Panc1 (cell line): ENCODE data around the gene LILRA5. TPM values are rescaled to one million over a fixed set of nuclear protein-coding genes. Genes with fewer than 3 reads are reported as not detected.

Experiments used
- ATAC-seq: fragments of 200-7000 bp; cut with Tn5 transposase; 2 replicates; pipeline ENCODE4 v1.9.1; 2020; ENCODE audit warnings: mild to moderate bottlenecking, moderate library complexity
- BruUV-seq: library from RNA; stranded (reverse); fragments of 400-500 nt; replicated peaks from 2 replicates; lab custom pipeline; 2021; lab: Mats Ljungman, UMichigan
- CTCF ChIA-PET: fragments of 300-600 bp; sonication (Branson Sonifier 250); formaldehyde crosslinking; loops from one replicate; lab custom pipeline; 2022; ENCODE audit warnings: antibody characterized with exemption; lab: Charles Lee
- POLR2A ChIA-PET: fragments of 300-600 bp; sonication (Branson Sonifier 250); formaldehyde crosslinking; loops from one replicate; lab custom pipeline; 2022; ENCODE audit warnings: antibody characterized with exemption; lab: Charles Lee
- DNase-seq: peaks from one replicate; pipeline ENCODE4 v3.0.0-alpha.2; 2010; ENCODE audit warnings: low read depth, low spot score
- H3K27ac ChIP-seq: 2 replicates; pipeline ENCODE4 v1.5.1; 2011; ENCODE audit warnings: mild to moderate bottlenecking, low read length, inconsistent platforms
- H3K27me3 ChIP-seq: fragments of 200-500 bp; sonication (Bioruptor generic); 2 replicates; pipeline ENCODE4 v1.6.0; 2014; ENCODE audit warnings: low read length, inconsistent platforms; ENCODE audit not compliant: control insufficient read depth, insufficient read depth
- H3K36me3 ChIP-seq: fragments of 200-500 bp; sonication (Bioruptor generic); 2 replicates; pipeline ENCODE4 v1.5.1; 2014; ENCODE audit warnings: inconsistent platforms, mild to moderate bottlenecking, low read length, moderate library complexity; ENCODE audit not compliant: control insufficient read depth, insufficient read depth
- H3K4me1 ChIP-seq: 2 replicates; pipeline ENCODE4 v1.5.1; 2011; ENCODE audit warnings: inconsistent platforms, mild to moderate bottlenecking, low read length, moderate library complexity; ENCODE audit not compliant: control insufficient read depth, insufficient read depth
- H3K4me3 ChIP-seq, 2 experiments: 2 replicates each; pipeline ENCODE4 v1.5.1; 2011 to 2012; ENCODE audit warnings: low read depth in 2 of 2, low read length in 2 of 2, mild to moderate bottlenecking in 2 of 2, inconsistent platforms in 1 of 2, moderate library complexity in 1 of 2
- H3K9me3 ChIP-seq: fragments of 200-500 bp; sonication (Bioruptor generic); 2 replicates; pipeline ENCODE4 v1.5.1; 2014; ENCODE audit warnings: low read depth, mild to moderate bottlenecking, inconsistent platforms, low read length, moderate library complexity; ENCODE audit not compliant: control insufficient read depth, insufficient read depth
- CTCF ChIP-seq: fragments of 450-650 bp; IDR thresholded peaks from 2 replicates; pipeline ENCODE4 v1.5.1; 2017; ENCODE audit warnings: mild to moderate bottlenecking
- POLR2AphosphoS5 ChIP-seq: IDR thresholded peaks from 2 replicates; pipeline ENCODE4 v1.6.1; 2012; ENCODE audit warnings: mild to moderate bottlenecking, low read depth, low read length, moderate library complexity
- REST ChIP-seq, 2 experiments: IDR thresholded peaks; 2 replicates each; pipeline ENCODE4 v1.6.1; 2011 to 2012; ENCODE audit warnings: low read depth in 2 of 2, control low read depth in 1 of 2, low read length in 1 of 2, mild to moderate bottlenecking in 1 of 2, moderate library complexity in 1 of 2; ENCODE audit not compliant: insufficient read depth in 1 of 2
- SIN3A ChIP-seq: IDR thresholded peaks from 2 replicates; pipeline ENCODE4 v1.6.1; 2012; ENCODE audit warnings: low read depth, mild to moderate bottlenecking, low read length, moderate library complexity, borderline replicate concordance; ENCODE audit not compliant: insufficient read depth
- TCF7L2 ChIP-seq: IDR thresholded peaks from 2 replicates; pipeline ENCODE4 v1.6.1; 2011; ENCODE audit warnings: mild to moderate bottlenecking, low read depth, low read length, inconsistent platforms
- in situ Hi-C: cut with HindIII; loops from 2 replicates; pipeline ENCODE4 v1.10.0; 2016; ENCODE audit warnings: low sequenced_read_pairs, low pct_unique_long_range_greater_than_20kb
- intact Hi-C: fragments of 100-400 bp; cut with micrococcal nuclease; formaldehyde crosslinking; loops from one replicate; pipeline ENCODE4 v1.10.0; 2022; ENCODE audit not compliant: unreplicated experiment
- total RNA-seq: library from RNA; stranded (reverse); gene quantifications from one replicate; pipeline ENCODE4 v1.2.1, GENCODE V29; 2021; ENCODE audit not compliant: unreplicated experiment

The LILRA5 gene
- total RNA-seq, 1 experiment from 2014 or later: not detected

GRCh38 chr19:54335979-54336892 is 23.3 kb upstream of the LILRA5 start:
- ATAC-seq: peak; percentile 26; the same call in 1 of the 2 replicates

GRCh38 chr19:54335164-54335563 is 22.2 kb upstream of the LILRA5 start:
- in situ Hi-C loops (no loop called here), intact Hi-C loops (no loop called here)
- DNase-seq: no peak
- no TSS peak for BruUV-seq
- Histone ChIP-seq H3K9me3 (no peaks in the 10 kb centered on the region), H3K4me1 (no peaks in the 10 kb centered on the region), H3K27ac (no peak overlapping the region), H3K27me3 (no peaks in the 10 kb centered on the region), H3K36me3 (no peaks in the 10 kb centered on the region), H3K4me3 (no peak overlapping the region)
- ATAC-seq: no peak
- TF ChIP-seq POLR2AphosphoS5: no peak
- no peak for TF ChIP-seq TCF7L2
- TF ChIP-seq CTCF: no peak
- no peak for TF ChIP-seq REST (IDR thresholded peaks at IDR 0.05; ENCODE audit: insufficient read depth in 1 of 2, low read depth in 2 of 2, low read length in 1 of 2)
- ChIA-PET CTCF (no interaction called here), POLR2A (no interaction called here)

More at GRCh38 chr19:54335979-54336892, 23.3 kb upstream of the LILRA5 start:
- ChIA-PET CTCF (no interaction called here), POLR2A (no interaction called here)
- Histone ChIP-seq H3K4me3 (no peak overlapping the region), H3K27ac (no peak overlapping the region), H3K36me3 (no peaks in the 10 kb centered on the region), H3K4me1 (no peaks in the 10 kb centered on the region), H3K27me3 (no peaks in the 10 kb centered on the region), H3K9me3 (no peaks in the 10 kb centered on the region)
- intact Hi-C loops: no loop called here
- no peak for DNase-seq
- TF ChIP-seq TCF7L2 (no peak), REST (IDR thresholded peaks at IDR 0.05; ENCODE audit: insufficient read depth in 1 of 2, low read depth in 2 of 2, low read length in 1 of 2) (no peak), SIN3A (no peak), POLR2AphosphoS5 (no peak), CTCF (no peak)
- BruUV-seq: no TSS peak
- in situ Hi-C loops: no loop called here
